GM19324 (cell line): ENCODE data around the gene CRAMP1.

Experiments used
- ATAC-seq: cut with Tn5 transposase; IDR thresholded peaks from one replicate; pipeline ENCODE4 v1.9.1; 2021; ENCODE audit warnings: mild to moderate bottlenecking, moderate library complexity; ENCODE audit not compliant: unreplicated experiment, low FRiP score

Gene CRAMP1

DNA sequence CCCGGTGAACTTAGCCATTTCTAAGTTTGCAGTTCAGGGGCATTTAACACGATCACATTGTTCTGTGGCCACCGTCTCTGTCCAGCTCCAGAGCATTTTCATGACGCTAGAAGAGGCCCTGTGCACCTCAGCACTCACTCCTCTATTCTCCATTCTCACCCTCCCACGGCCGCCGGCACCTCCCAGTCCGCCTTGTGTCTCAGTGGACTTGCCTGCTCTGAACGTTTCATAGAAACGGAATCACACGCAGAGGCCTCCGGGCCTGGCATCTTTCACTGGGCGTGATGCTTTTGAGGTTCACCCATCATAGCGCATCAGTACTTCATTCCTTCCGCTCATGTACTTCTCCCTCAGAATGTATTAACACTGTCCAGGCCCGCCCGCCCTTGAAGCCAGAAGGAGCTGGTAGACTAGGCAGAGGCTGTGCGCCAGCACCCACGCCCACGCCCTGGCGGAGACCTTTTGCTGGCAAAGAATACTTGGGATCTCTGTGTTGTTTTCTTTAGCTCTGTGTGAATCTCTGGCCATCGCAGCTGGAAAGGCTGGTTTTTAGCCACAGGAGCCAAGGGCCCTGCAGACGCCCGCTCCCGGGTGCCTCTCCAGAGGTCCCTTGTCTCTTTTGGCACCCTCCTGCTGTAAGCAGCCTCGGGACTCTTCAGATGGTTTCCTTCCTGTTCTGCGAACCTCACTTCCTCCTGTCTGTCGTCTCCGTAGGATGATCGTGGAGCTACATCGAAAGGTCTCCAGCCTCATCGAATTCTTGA, 42.5 kb downstream of the CRAMP1 start:
- no peak for ATAC-seq

DNA sequence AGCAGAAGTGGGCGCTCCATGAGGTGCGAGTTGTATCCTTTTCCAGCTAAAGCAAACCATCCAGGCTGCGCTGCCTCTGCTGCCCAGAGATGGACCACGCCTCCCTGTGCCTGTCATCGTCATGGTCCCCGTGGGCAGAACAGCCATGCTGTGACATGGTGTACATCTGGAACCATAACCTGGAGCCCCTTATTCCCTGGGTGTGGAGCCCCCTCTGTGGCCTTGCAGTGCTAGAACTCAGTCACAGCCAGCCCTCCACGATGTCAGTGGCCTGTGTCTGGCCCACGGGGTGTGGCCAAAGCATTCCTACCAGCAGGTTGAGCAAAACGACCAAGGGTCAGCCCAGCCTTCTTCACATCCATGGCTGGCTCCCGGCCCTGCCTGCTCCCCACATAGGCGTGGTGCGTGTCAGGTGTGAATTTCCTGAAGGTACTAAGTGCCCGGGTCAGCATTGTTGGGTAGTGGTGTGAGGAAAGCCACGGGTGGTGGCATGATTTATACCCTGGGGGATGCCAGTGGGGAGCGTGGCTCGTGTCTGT, 43.2 kb downstream of the CRAMP1 start:
- ATAC-seq, result no peak

DNA sequence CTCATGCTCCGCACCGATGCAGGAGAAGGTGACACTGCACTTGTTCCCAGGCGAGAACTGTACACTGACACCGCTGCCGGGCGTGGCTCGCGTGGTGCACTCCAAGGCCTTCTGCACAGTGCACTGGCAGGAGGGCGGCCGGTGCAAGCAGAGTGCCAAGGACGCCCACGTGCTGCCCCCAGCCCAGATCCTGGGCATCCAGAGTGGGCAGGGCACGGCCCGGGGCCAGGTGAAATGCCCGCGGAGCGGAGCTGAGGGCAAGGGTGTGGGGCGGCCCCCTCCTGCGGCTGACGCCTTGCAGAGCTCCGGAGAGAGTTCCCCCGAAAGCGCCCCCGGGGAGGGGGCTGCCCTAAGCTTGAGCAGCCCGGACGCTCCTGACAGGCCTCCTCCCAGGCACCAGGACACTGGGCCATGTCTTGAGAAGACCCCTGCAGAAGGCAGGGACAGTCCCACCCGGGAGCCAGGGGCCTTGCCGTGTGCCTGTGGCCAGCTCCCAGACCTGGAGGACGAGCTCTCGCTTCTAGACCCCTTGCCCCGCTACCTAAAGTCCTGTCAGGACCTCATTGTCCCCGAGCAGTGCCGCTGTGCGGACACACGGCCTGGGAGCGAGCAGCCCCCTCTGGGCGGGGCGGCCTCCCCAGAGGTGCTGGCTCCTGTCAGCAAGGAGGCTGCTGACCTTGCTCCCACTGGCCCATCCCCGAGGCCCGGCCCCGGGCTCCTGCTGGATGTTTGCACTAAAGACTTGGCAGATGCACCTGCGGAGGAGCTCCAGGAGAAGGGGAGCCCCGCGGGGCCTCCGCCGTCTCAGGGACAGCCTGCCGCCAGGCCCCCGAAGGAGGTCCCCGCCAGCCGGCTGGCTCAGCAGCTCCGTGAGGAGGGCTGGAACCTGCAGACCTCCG, 44.0 kb downstream of the CRAMP1 start:
- ATAC-seq, result no peak

DNA sequence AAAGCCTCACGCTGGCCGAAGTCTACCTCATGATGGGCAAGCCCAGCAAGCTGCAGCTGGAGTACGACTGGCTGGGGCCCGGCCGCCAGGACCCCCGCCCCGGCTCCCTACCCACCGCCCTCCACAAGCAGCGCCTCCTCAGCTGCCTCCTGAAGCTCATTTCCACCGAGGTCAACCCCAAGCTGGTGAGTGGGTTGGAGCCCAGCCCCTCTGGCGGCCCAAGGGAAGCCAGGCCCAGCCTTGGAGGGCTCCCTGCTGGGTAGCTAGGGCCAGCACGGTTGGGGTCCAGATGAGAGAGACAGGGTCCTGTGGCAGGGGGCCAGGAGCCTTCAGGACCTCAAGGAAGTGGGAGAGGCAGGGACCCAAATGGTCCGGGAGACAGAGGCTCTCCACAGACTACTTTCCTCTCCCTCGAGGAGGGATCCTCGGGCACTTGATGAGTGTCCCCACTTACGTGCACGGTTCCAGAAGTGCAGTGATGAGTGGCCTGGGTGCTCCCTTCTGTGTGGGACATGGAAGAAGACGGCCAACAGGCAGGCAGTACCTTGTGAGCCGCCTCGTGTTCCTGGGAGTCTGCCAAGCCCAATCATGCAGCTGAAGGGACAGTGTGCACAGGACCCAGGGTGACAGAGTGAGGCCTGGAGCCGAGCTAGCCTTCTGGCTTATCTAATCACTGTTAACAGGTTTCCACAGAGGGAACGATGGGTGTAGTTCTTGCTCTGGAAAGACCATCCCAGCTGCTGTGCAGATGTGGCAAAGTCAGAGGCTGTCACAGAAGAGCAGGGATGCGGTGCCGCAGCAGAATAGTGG, 44.9 kb downstream of the CRAMP1 start:
- no peak for ATAC-seq

DNA sequence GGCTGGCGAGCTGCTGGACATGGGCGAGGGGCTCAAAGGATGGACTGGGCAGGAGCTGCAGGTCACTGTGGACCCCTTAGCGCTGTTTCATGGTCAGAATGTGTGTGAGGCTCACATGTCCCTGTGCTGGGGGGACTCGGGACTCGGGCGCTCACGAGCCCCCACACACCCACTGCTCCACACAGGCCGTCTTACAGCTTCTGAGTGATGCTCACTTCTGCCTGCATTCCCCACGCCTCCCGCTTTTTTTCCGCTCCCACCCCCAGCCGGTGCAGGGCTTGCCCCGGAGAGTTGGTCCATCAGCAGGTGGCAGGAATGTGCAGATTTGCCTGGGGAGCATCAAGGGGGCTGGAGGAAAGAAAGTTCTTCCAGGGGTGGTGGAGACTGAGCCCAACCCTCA, 45.7 kb downstream of the CRAMP1 start:
- ATAC-seq, result no peak

DNA sequence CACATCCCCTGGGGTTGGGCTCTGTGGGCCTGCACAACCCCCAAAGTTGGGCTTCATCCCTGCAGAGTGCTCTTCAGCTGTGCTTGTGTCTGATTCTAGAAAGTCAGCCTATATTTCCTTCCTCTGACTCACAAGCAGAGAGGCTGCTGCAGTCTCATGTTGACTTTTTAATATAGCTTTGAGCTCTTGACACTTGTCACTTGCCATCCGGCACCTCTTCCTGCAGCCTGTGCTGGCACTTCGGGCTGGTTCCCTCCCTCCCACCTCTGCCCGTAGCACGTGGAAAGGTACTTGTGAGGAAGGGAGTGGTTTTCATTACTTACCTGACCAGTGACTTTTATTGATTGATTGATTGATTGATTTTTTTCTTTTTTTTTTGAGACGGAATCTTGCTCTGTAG, 46.9 kb downstream of the CRAMP1 start:
- ATAC-seq, result no peak

DNA sequence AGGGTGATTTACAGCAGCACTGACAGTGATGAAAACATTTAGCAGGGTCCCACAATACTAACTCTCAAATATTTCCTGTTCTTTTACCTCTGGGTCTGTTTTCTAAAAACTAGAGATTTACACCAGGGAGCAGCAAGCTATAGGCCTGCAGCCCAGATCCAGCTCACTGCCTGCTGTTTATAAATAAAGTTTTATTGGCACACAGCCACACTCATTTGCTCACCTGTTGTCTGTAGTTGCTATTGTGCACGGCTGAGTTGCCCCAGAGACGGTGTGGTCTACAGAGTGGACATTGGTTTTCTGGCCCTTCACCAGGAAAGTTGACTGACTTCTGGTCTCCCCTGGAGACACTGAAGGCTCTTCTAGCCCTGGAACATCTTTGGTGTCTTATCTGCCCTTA, 49.7 kb downstream of the CRAMP1 start:
- no peak for ATAC-seq

DNA sequence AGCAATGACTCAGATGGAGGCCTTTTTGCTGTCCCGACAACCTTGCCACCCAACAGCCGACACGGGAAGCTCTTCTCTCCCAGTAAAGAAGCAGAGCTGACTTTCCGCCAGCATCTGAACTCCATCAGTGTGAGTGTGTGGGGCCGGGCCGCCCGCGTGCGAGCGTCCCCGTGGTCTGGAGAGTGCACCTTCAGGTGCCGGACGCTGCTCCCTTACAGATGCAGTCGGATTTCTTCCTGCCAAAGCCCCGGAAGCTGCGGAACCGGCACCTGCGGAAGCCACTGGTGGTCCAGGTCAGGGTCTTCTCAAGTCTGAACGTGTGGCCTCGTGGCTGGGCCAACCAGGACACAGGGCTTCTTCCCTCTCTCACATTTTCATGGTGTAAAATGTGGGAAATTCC, 50.4 kb downstream of the CRAMP1 start:
- no peak for ATAC-seq

DNA sequence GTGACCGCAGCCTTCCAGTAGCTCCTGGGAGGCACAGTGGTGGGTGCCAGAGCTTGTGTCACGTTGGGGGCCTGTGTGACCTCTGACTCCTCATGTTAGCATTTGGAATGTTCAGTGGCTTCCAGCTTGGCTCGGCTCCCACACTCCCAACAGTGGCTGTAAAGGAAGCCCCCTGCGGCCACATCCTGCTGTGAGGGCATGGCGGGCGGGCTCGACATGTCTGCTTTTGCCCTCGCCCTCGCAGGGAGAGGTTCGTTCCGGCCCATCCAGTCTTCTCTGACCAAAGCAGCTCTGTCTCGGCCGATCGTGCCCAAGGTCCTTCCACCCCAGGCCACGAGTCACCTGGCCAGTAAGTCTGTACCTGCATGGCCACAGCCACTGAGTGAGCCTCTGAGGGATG, 53.7 kb downstream of the CRAMP1 start:
- ATAC-seq, result no peak

DNA sequence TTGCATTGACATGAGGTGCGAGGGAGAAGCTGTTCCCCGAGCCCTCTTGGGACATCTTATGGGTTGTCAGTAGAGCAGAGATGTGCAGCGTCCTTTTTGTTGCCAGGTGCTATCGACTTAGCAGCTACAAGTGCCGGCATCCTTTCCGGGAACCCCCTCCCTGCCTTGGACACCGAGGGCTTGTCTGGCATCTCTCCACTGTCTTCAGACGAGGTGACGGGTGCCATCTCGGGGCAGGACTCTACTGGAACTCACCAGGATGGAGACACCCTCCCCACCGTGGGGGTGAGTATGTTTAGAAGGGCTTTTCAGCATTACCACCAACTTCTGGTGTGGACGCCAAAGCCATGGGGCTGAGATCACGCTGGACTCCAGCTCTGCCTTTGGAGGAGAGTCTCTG, 54.2 kb downstream of the CRAMP1 start:
- no peak for ATAC-seq

DNA sequence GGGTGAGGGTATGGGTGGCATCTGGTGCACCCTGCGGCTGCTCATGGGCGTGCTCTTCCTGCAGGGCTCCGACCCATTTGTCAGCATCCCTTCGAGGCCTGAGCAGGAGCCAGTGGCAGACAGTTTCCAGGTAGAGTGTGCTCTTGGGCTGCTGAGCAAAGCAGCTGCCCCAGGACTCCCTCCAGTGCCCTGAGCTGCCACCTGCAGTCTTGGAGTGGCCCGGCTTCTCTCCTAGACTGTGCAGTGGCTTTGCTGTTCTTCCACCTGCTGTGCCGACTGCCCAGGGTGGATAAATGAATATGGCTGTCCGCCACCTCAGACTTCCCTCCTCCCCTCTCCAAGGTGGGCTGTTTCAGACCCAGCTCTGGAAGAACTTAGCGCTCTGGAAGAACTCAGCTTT, 55.1 kb downstream of the CRAMP1 start:
- no peak for ATAC-seq

DNA sequence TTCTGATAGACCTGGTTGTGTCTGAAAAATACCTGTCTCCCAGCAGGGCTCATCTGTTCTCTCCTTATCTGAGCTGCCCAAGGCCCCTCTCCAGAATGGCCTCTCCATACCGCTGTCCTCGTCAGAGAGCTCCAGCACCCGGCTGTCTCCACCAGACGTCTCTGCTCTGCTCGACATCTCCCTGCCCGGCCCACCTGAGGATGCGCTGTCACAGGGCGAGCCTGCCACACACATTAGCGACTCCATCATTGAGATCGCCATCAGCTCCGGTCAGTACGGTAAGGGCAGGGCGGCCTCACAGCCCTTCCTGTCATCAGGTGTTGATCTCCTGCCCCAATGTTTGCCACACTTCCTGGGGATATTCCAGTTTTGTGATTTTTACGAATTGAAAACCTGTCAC, 55.8 kb downstream of the CRAMP1 start:
- no peak for ATAC-seq

DNA sequence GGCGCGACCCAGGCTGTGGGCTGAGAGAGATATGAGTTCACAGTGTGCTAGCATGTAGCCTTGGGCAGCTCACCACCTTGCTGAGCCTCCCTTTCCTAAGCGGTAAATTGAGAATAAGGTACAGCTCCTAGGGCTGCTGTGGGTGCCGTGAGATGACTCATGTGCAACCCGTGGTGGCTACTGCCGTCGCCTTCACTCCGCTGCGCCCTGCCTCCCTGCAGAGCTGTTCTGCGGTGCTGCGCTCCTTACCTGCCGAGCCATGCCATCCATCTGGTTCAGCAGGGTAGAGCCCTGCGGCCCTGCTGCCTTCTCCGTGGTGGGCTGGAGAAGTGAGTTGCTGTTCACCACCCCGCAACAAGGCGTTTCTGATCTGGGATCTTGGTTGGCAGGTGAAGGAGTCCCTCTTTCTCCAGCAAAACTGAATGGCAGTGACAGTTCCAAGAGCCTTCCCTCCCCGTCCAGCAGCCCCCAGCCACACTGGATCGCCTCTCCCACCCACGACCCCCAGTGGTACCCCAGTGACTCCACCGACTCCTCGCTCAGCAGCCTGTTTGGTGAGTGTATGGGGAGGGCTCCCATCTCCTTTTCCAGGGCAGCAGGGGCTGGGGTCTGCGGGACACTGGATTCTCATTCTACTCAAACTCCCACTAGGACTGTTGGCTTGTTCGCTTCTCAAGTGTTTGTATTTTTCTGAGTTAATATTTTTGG, 56.6 kb downstream of the CRAMP1 start:
- no peak for ATAC-seq

DNA sequence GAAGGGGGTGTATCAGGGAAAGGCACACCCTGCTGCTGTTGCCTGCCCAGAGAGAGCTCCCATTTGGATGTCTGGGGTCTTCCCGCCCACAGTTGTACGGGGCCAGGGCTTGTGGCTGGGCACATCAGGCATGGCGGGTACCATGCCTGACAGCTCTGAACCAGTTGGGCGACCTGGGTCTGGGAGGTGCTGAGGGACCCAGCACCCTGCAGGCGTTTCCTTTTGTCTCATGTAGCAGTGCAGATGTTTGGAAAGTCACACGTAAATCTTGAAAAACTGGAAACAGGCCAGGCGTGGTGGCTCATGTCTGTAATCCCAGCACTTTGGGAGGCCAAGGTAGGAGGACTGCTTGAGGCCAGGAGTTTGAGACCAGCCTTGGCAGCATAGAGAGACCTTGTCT, 57.5 kb downstream of the CRAMP1 start:
- ATAC-seq, result no peak

DNA sequence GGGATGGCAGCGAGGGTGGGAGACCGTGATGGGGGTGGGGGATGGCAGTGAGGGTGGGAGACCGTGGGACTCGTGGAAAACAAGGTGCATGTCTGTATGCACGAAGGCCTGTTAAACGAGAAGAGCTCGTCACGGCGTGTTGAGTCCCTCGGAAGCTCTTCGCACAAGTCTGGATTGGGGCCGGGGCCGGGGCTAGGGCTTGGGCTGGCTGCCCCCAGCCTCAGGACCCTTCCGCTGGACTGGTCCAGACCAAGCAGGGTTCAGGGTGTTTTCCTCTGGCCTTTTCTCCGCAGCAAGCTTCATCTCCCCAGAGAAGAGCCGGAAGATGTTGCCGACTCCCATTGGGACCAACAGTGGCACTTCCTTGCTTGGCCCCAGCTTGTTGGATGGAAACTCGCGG, 58.2 kb downstream of the CRAMP1 start:
- ATAC-seq, result no peak

DNA sequence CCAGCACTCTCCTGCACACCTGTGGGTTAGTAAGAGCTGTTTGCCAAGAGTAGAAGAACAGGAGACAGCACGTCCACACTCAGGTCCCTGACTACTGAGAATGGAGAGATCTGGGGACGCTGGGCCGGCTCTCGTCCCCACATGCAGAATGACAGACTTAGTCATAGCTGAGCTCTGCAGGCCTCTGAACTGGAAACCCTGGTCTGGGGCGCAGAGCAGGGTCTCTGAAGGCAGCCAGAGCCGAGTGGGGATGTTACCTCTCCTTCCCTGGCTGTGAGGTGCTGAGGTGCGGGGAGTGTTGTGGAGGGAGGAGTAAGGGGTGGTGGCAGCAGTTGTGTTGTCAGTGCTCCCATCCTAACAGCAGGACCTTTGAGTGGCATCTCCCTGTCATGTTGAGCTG, 58.7 kb downstream of the CRAMP1 start:
- no peak for ATAC-seq

DNA sequence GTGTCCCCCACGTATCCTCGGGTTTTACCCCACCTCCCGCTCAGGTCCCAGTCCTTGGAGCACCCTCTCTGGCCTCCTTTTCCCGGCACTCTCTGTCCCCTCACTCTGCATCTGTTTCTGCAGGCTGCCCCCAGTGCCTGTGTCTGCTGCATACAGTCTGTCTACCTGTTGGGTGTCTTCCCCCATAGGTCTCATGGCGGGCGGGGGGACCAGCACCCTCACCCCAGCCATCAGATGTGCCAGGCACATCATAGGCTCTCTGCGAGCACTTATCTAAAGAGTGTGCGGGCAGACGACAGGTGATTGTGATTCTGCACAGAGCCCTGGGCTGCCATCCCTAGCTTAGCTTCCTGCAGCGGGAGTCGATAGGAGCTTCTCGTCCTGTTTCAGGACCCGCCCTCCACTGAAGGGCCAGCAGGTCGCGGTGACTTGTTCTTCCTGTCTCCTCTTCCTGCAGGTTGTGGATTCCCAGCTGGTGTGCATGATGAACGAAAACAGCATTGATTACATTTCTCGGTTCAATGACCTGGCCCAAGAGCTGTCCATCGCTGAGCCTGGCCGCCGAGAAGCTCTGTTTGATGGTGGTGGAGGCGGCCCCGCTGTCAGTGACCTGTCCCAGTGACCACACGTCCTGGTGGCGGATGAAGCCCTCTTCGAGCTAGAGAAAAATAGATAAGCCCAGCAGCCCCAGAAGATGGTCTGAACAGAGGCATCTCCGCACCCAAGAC, 61.4 kb downstream of the CRAMP1 start:
- no peak for ATAC-seq

DNA sequence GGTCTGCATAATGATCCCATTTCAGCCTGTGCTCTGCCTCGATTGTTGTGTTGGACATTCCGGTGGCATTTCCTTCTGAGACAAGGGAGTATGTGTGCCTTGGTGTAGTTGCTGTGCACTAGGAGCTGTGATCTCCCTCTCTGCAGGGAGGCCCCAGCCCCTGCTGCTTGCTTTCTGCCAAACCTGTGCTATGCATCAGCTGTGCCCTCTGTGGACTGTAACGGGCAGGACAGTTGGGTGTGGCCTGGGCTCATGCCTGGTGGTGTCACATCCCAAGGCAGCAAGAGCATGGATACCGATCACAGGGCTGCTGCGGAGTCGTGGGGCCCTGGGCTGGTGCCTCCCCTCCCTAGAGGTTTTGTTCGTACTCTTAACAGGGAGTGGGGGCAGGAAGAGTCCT, 62.1 kb downstream of the CRAMP1 start:
- no peak for ATAC-seq
